Embryonic facial prominence (tissue), 1 donor: ENCODE results near the gene MLLT11.
A peak's percentile ranks its signal among the peaks of the same experiment; 100 is the strongest.
"Not testable (repeated sequence)": the region's sequence is repeated elsewhere in the genome, so short reads cannot be mapped to it uniquely, and the experiment has no call there.

Experiments used
- DNase-seq: peaks from one replicate; pipeline ENCODE4 v3.0.0-alpha.2; 2016; ENCODE audit errors: extremely low spot score

MLLT11 gene

GRCh38 chr1:151056149-151056548 lies 4.0 kb upstream of the MLLT11 start:
- no peak for DNase-seq

GRCh38 chr1:151058692-151059091 lies 1.5 kb upstream of the MLLT11 start:
- DNase-seq, result no peak

- peak; percentile 81 for DNase-seq
Measured at GRCh38 chr1:151059109-151060006, 839 bp upstream of the MLLT11 start, which contains the start of gene CDC42SE1. TSS of gene CDC42SE1 (minus strand) at chr1:151059622. CDS start at chr1:151055730, 3,892 bp downstream.

- DNase-seq, result no peak
Measured at GRCh38 chr1:151060657-151061421, 642 bp downstream of the MLLT11 start.

- DNase-seq, result no peak
Measured at GRCh38 chr1:151061704-151062103, 1.5 kb downstream of the MLLT11 start.

- no peak for DNase-seq
Measured at GRCh38 chr1:151062741-151063371, 2.7 kb downstream of the MLLT11 start.

GRCh38 chr1:151065089-151065645 lies 5.0 kb downstream of the MLLT11 start:
- no peak for DNase-seq

- DNase-seq, result no peak
Measured at GRCh38 chr1:151067185-151067584, 7.0 kb downstream of the MLLT11 start.

- no peak for DNase-seq
Measured at GRCh38 chr1:151069103-151069486, 8.9 kb downstream of the MLLT11 start.

GRCh38 chr1:151070474-151071276 lies 10.5 kb downstream of the MLLT11 start, which contains the start of gene GABPB2:
TSS of gene GABPB2 (plus strand) at chr1:151070761. CDS start at chr1:151088190, 17,429 bp downstream.
- peak; percentile 96 for DNase-seq

- no peak for DNase-seq
Measured at GRCh38 chr1:151072224-151072623, 12.0 kb downstream of the MLLT11 start.

GRCh38 chr1:151085953-151086559 lies 25.9 kb downstream of the MLLT11 start:
- no peak for DNase-seq

GRCh38 chr1:151097426-151097825 lies 37.2 kb downstream of the MLLT11 start:
- not testable (repeated sequence) for DNase-seq

GRCh38 chr1:151098126-151098525 lies 37.9 kb downstream of the MLLT11 start:
- no peak for DNase-seq

GRCh38 chr1:151104630-151105029 lies 44.4 kb downstream of the MLLT11 start:
- DNase-seq, result no peak

- no peak for DNase-seq
Measured at GRCh38 chr1:151106894-151107293, 46.7 kb downstream of the MLLT11 start.

GRCh38 chr1:151108331-151108730 lies 48.1 kb downstream of the MLLT11 start:
- DNase-seq, result no peak

- DNase-seq, result no peak
Measured at GRCh38 chr1:151113877-151114276, 53.7 kb downstream of the MLLT11 start.
